Fibroblast of upper back skin (primary cell): Measurements from ENCODE around the gene BLACAT1.
"Not testable (repeated sequence)": the region's sequence is repeated elsewhere in the genome, so short reads cannot be mapped to it uniquely, and the experiment has no call there.

ENCODE experiments used
- DNase-seq: peaks from one replicate; pipeline ENCODE4 v3.0.0-alpha.2; 2013

Gene BLACAT1

DNA sequence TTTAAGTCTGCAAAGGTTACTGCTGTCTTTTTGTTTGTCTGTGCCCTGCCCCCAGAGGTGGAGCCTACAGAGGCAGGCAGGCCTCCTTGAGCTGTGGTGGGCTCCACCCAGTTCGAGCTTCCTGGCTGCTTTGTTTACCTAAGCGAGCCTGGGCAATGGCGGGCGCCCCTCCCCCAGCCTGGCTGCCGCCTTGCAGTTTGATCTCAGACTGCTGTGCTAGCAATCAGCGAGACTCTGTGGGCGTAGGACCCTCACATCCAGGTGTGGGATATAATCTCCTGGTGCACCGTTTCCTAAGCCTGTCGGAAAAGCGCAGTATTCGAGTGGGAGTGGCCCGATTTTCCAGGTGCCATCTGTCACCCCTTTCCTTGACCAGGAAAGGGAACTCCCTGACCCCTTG, 49.6 kb downstream of the BLACAT1 start:
- DNase-seq: not testable (repeated sequence)
